ENCODE data around the gene NUDT4.

Gene NUDT4

GRCh38 chr12:93356214-93356613, 21.5 kb upstream of the NUDT4 start:
- in situ Hi-C loops (cut with MboI; ENCODE audit: low pct_unique_long_range_greater_than_20kb, low sequenced_read_pairs, unreplicated experiment), result no loop called here
- DNase-seq (ENCODE audit: low spot score), result no peak
- TF ChIP-seq CTCF (IDR thresholded peaks at IDR 0.05; ENCODE audit: extremely low read depth, insufficient read depth, missing control alignments), result no peak

DNA sequence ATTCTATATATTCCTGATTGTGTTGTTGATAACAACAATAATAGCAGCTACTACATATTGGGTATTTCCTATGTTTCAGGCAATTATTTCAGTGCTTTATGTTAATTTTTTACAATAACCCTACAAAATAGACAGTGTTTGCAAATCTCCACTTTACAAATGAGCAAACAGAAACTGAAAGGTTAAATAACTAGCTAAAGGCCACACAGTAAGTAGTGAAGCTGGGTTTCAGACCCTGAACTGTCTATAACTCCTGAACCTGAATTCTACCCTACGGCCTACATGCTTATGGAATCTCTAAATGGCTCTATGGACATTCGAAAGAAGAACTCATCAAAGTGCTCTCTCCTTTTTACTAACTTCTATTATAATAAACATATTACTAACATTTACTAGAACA, 19.7 kb upstream of the NUDT4 start:
- in situ Hi-C loops (cut with MboI; ENCODE audit: low pct_unique_long_range_greater_than_20kb, low sequenced_read_pairs, unreplicated experiment), result no loop called here
- no peak for TF ChIP-seq CTCF (IDR thresholded peaks at IDR 0.05; ENCODE audit: extremely low read depth, insufficient read depth, missing control alignments)
- DNase-seq (ENCODE audit: low spot score), result peak; percentile 55

DNA sequence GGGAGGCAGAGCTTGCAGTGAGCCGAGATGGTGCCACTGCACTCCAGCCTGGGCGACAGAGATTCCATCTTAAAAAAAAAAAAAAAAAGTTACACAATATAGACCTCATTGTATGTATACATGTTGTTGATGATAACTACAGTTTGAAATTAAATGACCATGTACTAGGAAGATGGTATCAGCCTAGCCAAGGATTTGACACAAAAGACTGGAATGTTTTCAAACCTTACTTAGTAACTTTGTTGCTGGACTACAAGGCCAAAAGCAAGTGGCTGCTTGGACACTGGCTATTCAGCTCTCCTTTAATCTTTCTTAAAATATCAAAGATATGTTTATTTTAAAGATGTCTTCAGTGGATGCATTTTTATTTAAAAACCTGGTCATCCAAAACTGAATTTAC, 18.9 kb upstream of the NUDT4 start:
- in situ Hi-C loops (cut with MboI; ENCODE audit: low pct_unique_long_range_greater_than_20kb, low sequenced_read_pairs, unreplicated experiment), result no loop called here
- DNase-seq (ENCODE audit: low spot score), result no peak
- no peak for TF ChIP-seq CTCF (IDR thresholded peaks at IDR 0.05; ENCODE audit: extremely low read depth, insufficient read depth, missing control alignments)

DNA sequence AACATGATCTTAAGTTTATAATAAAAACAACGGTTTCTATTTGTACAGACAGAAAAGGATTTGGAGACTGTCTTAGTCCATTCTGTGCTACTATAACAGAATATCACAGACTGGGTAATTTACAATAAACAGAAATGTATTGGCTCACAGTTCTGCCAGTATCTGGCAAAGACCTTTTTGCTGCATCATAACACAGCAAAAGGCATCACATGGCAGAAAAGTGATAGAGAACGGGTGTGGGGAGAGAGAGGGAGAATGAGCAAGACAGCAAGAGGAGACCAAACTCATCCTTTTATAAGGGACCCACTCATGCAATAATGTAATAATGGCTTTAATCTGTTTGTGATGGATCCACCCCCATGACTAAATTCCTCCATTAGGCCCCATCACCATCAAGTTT, 17.0 kb upstream of the NUDT4 start:
- no peak for DNase-seq (ENCODE audit: low spot score)
- in situ Hi-C loops (cut with MboI; ENCODE audit: low pct_unique_long_range_greater_than_20kb, low sequenced_read_pairs, unreplicated experiment), result no loop called here

GRCh38 chr12:93361151-93361919, 16.4 kb upstream of the NUDT4 start:
- in situ Hi-C loops (cut with MboI; ENCODE audit: low pct_unique_long_range_greater_than_20kb, low sequenced_read_pairs, unreplicated experiment), result no loop called here
- no peak for DNase-seq (ENCODE audit: low spot score)
- no peak for TF ChIP-seq CTCF (IDR thresholded peaks at IDR 0.05; ENCODE audit: extremely low read depth, insufficient read depth, missing control alignments)

More for the DNA sequence above, 17.0 kb upstream of the NUDT4 start:
- no peak for TF ChIP-seq CTCF (IDR thresholded peaks at IDR 0.05; ENCODE audit: extremely low read depth, insufficient read depth, missing control alignments)

DNA sequence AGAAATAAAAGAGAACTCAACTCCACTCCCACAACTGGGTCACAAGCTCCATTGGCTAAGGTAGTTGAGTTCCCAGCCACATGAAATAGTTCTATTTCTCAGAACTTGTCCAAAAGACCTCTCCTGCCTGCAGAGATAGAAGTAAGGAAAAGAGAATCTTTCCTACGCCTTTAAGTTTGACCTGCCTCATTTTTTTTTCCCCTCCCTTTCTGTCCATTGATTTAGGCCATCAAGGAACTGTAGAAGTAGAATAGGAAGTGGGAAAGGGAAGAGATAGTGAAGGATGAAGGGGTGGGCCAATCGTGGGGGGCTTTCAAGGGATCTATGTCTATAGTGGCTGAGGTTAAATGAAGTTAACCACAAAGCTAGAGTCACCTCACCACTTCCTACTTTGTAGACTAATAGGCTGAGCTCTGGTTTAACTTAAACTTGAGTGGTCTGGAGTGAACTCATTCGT, 13.9 kb upstream of the NUDT4 start:
- no peak for DNase-seq (ENCODE audit: low spot score)

More for the DNA sequence above, 13.9 kb upstream of the NUDT4 start:
- no peak for TF ChIP-seq CTCF (IDR thresholded peaks at IDR 0.05; ENCODE audit: extremely low read depth, insufficient read depth, missing control alignments)
- in situ Hi-C loops (cut with MboI; ENCODE audit: low pct_unique_long_range_greater_than_20kb, low sequenced_read_pairs, unreplicated experiment), result no loop called here

Data from GM13977 (cell line).